Mesothelial cell of epicardium (in vitro differentiated cells): ENCODE data around the gene RTN4R. TPM values are rescaled to one million over a fixed set of nuclear protein-coding genes. Genes with fewer than 3 reads are reported as not detected.
A peak's percentile ranks its signal among the peaks of the same experiment; 100 is the strongest.
"Not testable (repeated sequence)": the region's sequence is repeated elsewhere in the genome, so short reads cannot be mapped to it uniquely, and the experiment has no call there.

Source experiments
- DNase-seq, 2 experiments: peaks; one replicate each; pipeline ENCODE4 v3.0.0; 2021; ENCODE audit warnings: low spot score in 2 of 2; ENCODE audit not compliant: unreplicated experiment in 2 of 2
- H3K27ac Mint-ChIP-seq: 2 replicates; pipeline ENCODE4 v1.8.0; 2021; ENCODE audit warnings: mixed read lengths
- H3K27me3 Mint-ChIP-seq: 2 replicates; pipeline ENCODE4 v1.8.0; 2021; ENCODE audit warnings: low read depth, mixed read lengths
- H3K36me3 Mint-ChIP-seq: 2 replicates; pipeline ENCODE4 v1.8.0; 2021; ENCODE audit warnings: mixed read lengths
- H3K4me1 Mint-ChIP-seq: 2 replicates; pipeline ENCODE4 v1.8.0; 2021; ENCODE audit warnings: mixed read lengths
- H3K4me3 Mint-ChIP-seq: 2 replicates; pipeline ENCODE4 v1.8.0; 2021; ENCODE audit warnings: mild to moderate bottlenecking, moderate library complexity, mixed read lengths
- H3K9me3 Mint-ChIP-seq: 2 replicates; pipeline ENCODE4 v1.8.0; 2021; ENCODE audit warnings: mixed read lengths
- CTCF ChIP-seq: fragments of 200-600 bp; sonication (generic); IDR thresholded peaks from one replicate; pipeline ENCODE4 v1.5.0; 2021; ENCODE audit warnings: antibody characterized with exemption; ENCODE audit not compliant: unreplicated experiment
- total RNA-seq: library from RNA; stranded (reverse); gene quantifications from 3 replicates; pipeline ENCODE4 v1.2.1, GENCODE V29; 2021

RTN4R gene
- total RNA-seq, 1 donor from 2014 or later = 10.0 TPM

- Mint-ChIP-seq H3K4me1 (peaks cover 4% of the 10 kb centered on the region), H3K4me3 (no peak overlapping the region), H3K27ac (no peak overlapping the region), H3K9me3 (no peaks in the 10 kb centered on the region), H3K27me3 (peaks cover 28% of the 10 kb centered on the region), H3K36me3 (no peaks in the 10 kb centered on the region)
- no peak for TF ChIP-seq CTCF
- DNase-seq = no peak
Measured at GRCh38 chr22:20290045-20290392, 21.9 kb upstream of the RTN4R start.

DNA sequence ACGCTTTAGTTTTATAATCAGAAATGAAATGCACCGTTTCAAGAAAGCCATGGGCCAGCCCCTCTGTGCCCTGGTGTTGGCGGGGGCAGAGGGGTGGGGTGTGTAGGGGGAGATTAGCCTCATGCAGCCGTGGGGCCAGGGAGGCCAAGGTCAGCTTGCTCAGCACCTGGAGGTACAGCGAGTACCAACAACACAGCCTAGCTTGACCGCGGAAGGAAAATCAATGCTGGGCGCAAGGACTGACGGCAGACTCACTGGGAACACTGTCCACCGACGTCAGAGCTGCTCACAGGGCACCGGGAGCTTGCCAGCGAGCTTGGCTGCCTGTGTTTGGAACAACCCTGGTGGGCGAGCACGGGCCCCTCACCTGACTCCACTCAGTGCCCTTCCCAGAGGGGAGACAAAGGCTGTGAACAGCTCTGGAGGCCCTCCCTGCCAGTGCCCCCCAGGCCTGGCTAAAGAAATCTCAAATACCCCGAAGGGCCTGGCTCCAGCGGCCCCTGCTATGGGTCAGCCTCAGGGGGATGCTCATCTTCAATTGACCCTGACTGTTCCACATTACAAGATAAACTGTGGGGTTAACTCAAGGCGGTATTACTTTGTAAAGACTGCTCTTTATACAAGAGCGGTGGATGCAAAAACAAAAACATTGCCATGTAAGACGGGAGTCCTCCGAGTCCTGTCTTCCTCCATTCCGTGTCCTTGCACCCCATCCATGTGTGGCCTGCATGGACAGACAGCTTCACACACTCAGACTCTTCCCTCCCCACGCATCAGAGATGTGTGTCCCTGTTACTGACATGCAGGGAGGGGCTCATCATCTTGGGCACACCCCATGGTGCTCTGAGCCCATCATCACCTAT lies 21.3 kb upstream of the RTN4R start:
- not testable (repeated sequence) for H3K27ac Mint-ChIP-seq

GRCh38 chr22:20286784-20287423 lies 18.8 kb upstream of the RTN4R start:
- DNase-seq, H3K27ac Mint-ChIP-seq, H3K4me3 Mint-ChIP-seq, H3K4me1 Mint-ChIP-seq, H3K9me3 Mint-ChIP-seq, H3K36me3 Mint-ChIP-seq: not testable (repeated sequence)
- peaks cover 16% of the 10 kb centered on the region for H3K27me3 Mint-ChIP-seq

More for the DNA sequence above, 21.3 kb upstream of the RTN4R start:
- H3K4me1 Mint-ChIP-seq, H3K36me3 Mint-ChIP-seq, H3K9me3 Mint-ChIP-seq, H3K4me3 Mint-ChIP-seq, DNase-seq: not testable (repeated sequence)
- peaks cover 23% of the 10 kb centered on the region for H3K27me3 Mint-ChIP-seq

DNA sequence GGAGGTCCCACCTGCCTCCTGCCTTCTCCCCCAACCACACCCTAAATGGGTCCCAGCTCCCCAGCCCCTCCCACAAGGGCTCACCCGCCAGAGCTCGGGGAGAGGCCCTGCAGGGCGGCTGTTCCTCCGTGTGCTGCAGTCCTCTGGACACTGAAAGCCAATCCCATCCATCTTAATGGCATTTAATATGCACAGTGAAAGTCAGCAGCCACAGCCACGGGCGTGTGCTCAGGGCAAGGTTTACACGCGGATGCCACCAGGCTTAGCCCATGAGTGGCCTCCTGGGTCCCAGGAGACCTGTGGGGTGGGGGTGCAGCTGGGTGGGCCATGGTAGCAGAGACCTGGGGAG lies 18.2 kb upstream of the RTN4R start:
- not testable (repeated sequence) for H3K27ac Mint-ChIP-seq, H3K36me3 Mint-ChIP-seq, H3K4me1 Mint-ChIP-seq, H3K9me3 Mint-ChIP-seq, H3K4me3 Mint-ChIP-seq, DNase-seq
- H3K27me3 Mint-ChIP-seq = peaks cover 14% of the 10 kb centered on the region

GRCh38 chr22:20285473-20286311 lies 17.6 kb upstream of the RTN4R start:
- TF ChIP-seq CTCF = peak; percentile 87
- not testable (repeated sequence) for H3K4me3 Mint-ChIP-seq
- H3K27me3 Mint-ChIP-seq = peaks cover 14% of the 10 kb centered on the region

DNA sequence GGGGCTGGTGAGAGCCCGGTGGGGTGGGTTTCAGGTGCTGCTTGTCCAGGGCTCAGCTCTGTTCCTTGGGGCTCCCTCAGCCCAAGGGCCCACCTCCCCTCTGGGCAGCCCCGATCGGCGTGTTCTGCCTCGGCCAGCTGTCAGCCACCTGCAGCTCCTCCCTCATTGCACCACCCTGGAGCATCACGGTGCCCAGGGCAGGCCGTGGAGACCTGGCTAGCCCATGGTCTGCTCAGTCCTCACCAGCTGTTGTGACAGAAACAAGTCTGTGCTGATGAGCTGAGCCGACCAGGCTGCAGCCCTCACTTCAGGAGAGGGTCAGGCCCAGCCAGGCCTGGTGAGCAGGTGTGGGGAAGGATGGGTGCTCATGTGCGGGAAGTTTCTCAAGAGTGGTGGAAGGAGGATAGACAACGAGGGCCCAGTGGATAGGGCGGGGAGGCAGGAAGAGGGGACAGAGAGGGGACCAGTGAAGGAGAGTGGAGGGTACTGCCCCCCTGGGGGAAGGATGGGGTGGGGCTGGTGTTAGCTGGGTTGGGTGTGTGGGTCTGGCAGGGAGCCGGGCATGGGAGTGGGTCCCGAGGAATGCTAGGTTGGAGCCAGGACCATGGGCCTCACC lies 16.5 kb upstream of the RTN4R start:
- Mint-ChIP-seq H3K27me3 (peaks cover 13% of the 10 kb centered on the region), H3K9me3 (no peaks in the 10 kb centered on the region), H3K36me3 (no peaks in the 10 kb centered on the region), H3K4me3 (no peak overlapping the region), H3K27ac (no peak overlapping the region), H3K4me1 (no peaks in the 10 kb centered on the region)
- DNase-seq = no peak
- TF ChIP-seq CTCF = no peak

More at GRCh38 chr22:20285473-20286311, 17.6 kb upstream of the RTN4R start:
- peak; percentile 74 to 95 for DNase-seq
- not testable (repeated sequence) for H3K4me1 Mint-ChIP-seq, H3K27ac Mint-ChIP-seq, H3K36me3 Mint-ChIP-seq, H3K9me3 Mint-ChIP-seq
